Adrenal gland (tissue), 12 donors: ENCODE results near the gene OR2A5. TPM values are rescaled to one million over a fixed set of nuclear protein-coding genes. Genes with fewer than 3 reads are reported as not detected.

Source experiments
- DNase-seq, 7 donors: peaks; one replicate each; pipeline ENCODE4 v3.0.0-alpha.2; 2019 to 2020
- H3K27ac ChIP-seq, 5 donors: fragments of 200-600 bp; sonication (generic) in 4 of 5; 1 replicate in 3 of 5; 2 replicates in 2 of 5; pipeline versions ENCODE4 v1.5.1 to v1.8.0; 2016 to 2020; ENCODE audit warnings: mild to moderate bottlenecking in 1 of 5
- H3K27me3 ChIP-seq: fragments of 200-600 bp; 2 replicates; pipeline ENCODE4 v1.8.0; 2021
- H3K36me3 ChIP-seq, 2 donors: fragments of 200-600 bp; replicated peaks in 1 of 2; 1 replicate in 1 of 2; 2 replicates in 1 of 2; pipeline versions ENCODE4 v1.5.1 to v1.8.0; 2018 to 2022
- H3K4me1 ChIP-seq, 2 donors: fragments of 200-600 bp; replicated peaks in 1 of 2; 1 replicate in 1 of 2; 2 replicates in 1 of 2; pipeline versions ENCODE4 v1.5.1 to v1.8.0; 2018 to 2021
- H3K4me3 ChIP-seq, 4 donors: fragments of 200-600 bp; sonication (generic) in 3 of 4; one replicate each; pipeline ENCODE4 v1.5.1; 2016 to 2018
- H3K9me3 ChIP-seq, 3 donors: fragments of 200-600 bp; sonication (generic) in 1 of 3; replicated peaks in 1 of 3; 1 replicate in 2 of 3; 2 replicates in 1 of 3; pipeline versions ENCODE4 v1.5.1 to v1.8.0; 2016 to 2021
- CTCF ChIP-seq, 6 experiments: fragments of 450-650 bp in 4 of 6; fragments of 200-600 bp in 2 of 6; sonication (generic) in 1 of 6; IDR thresholded peaks; 1 replicate in 5 of 6; 2 replicates in 1 of 6; pipeline versions ENCODE4 v1.5.1 to v1.8.0; 2016 to 2021; ENCODE audit warnings: antibody characterized with exemption in 6 of 6, mild to moderate bottlenecking in 2 of 6, moderate library complexity in 1 of 6
- POLR2A ChIP-seq, 2 donors: fragments of 450-650 bp; IDR thresholded peaks; one replicate each; pipeline ENCODE4 v1.6.1; 2017; ENCODE audit warnings: antibody characterized with exemption in 2 of 2, mild to moderate bottlenecking in 2 of 2, moderate library complexity in 1 of 2
- WGBS, 4 donors: extraction: QIAGEN DNeasy Blood & Tissue Kit in 2 of 4; methylation state at CpG; one replicate each; pipeline versions ENCODE4 v1.1.5 to v1.1.7; 2013 to 2017; 5-methylcytosine and 5-hydroxymethylcytosine counted together
- intact Hi-C, 2 donors: fragments of 100-400 bp; cut with DNase I; formaldehyde crosslinking; loops; one replicate each; pipeline versions ENCODE4 v1.14.1 to v1.15.0; 2022 to 2023
- polyA plus RNA-seq, 3 donors: library from polyadenylated mRNA; stranded (reverse); fragments of 200-250 nt in 2 of 3; fragments of 350-450 nt in 1 of 3; fragmentation: Illumina TruSeq in 1 of 3; extraction: RNeasy Lipid Tissue Mini Kit (QIAGEN cat#74804) in 1 of 3; gene quantifications; one replicate each; pipeline ENCODE4 v1.2.3, GENCODE V29; 2013 to 2014
- small RNA-seq, 2 donors: library from RNA; depleted of rRNA; stranded (forward); fragments of <200 nt; gene quantifications; one replicate each; pipeline ENCODE3, GENCODE V24; 2016
- total RNA-seq, 9 donors: library from RNA; depleted of rRNA in 4 of 9; stranded (reverse); fragments of >200 nt in 4 of 9; fragments of 120-200 nt in 1 of 9; fragmentation: NEBNext Ultra II Directional in 1 of 9; extraction: Animal tissue kit (Norgen Biotek cat#: 25700) in 1 of 9; gene quantifications; one replicate each; pipeline versions ENCODE4 v1.1.0 to v1.2.4, GENCODE V29; 2013 to 2023
- donor health status: healthy with polysubstance abuse.
- donor health status: Bipolar disorder and iron deficiency.
- donor health status: DM: yes; HTN: yes; CAD: no.
- donor health status: DM: no; HTN: no; CAD: no.
- donor health status: DM: no; HTN: no; CAD: no.
- donor health status: DM: yes; HTN: yes; CAD: no.

The OR2A5 gene
- total and polyA plus RNA-seq, 12 donors = under 0.01 TPM; not detected in 11

DNA sequence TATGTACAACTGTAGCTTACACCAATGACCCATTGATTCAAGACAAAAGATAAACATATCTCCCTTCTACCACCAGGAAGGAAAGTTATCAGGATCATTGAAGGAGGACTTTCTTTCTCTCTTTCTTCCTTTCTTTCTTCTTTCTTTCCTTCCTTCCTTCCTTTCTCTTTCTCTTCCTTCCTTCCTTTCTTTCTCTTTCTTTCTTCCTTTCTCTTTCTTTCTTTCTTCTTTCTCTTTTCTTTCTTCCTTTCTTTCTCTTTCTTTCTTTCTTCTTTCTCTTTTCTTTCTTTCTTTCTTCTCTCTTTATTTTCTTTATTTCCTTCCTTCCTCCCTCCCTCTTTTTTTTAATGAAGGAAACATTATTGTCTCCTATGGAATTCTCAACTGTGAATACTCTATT lies 50.0 kb downstream of the OR2A5 start:
- no peak overlapping the region for H3K27ac ChIP-seq
- intact Hi-C loops = no loop called here

GRCh38 chr7:144100607-144101006 lies 51.9 kb downstream of the OR2A5 start:
- no peak overlapping the region for H3K27ac ChIP-seq
- TF ChIP-seq POLR2A (IDR thresholded peaks at IDR 0.05) = no peak
- TF ChIP-seq CTCF (IDR thresholded peaks at IDR 0.05) = no peak
- 46 to 59% (median 54%) methylated on average over 3 of the region's 3 CpGs for WGBS, 4 donors
- no peak overlapping the region for H3K4me3 ChIP-seq
- H3K36me3 ChIP-seq = no peaks in the 10 kb centered on the region
- no peaks in the 10 kb centered on the region for H3K4me1 ChIP-seq
- no peak for DNase-seq
- intact Hi-C loops = no loop called here
- no peaks in the 10 kb centered on the region for H3K9me3 ChIP-seq
- no peaks in the 10 kb centered on the region for H3K27me3 ChIP-seq

More for the DNA sequence above, 50.0 kb downstream of the OR2A5 start:
- Histone ChIP-seq H3K4me3 (no peak overlapping the region), H3K4me1 (no peaks in the 10 kb centered on the region), H3K27me3 (no peaks in the 10 kb centered on the region), H3K9me3 (no peaks in the 10 kb centered on the region), H3K36me3 (no peaks in the 10 kb centered on the region)
- no peak for DNase-seq
- TF ChIP-seq CTCF (IDR thresholded peaks at IDR 0.05) (no peak), POLR2A (IDR thresholded peaks at IDR 0.05) (no peak)

- no peak for DNase-seq
- intact Hi-C loops = no loop called here
- no peak overlapping the region for H3K27ac ChIP-seq
- no peak overlapping the region for H3K4me3 ChIP-seq
- no peaks in the 10 kb centered on the region for H3K27me3 ChIP-seq
- no peaks in the 10 kb centered on the region for H3K36me3 ChIP-seq
- H3K4me1 ChIP-seq = no peaks in the 10 kb centered on the region
- TF ChIP-seq POLR2A (IDR thresholded peaks at IDR 0.05) = no peak
- TF ChIP-seq CTCF (IDR thresholded peaks at IDR 0.05) = no peak
- no peaks in the 10 kb centered on the region for H3K9me3 ChIP-seq
Observed at GRCh38 chr7:144102041-144102440, 53.3 kb downstream of the OR2A5 start.

DNA sequence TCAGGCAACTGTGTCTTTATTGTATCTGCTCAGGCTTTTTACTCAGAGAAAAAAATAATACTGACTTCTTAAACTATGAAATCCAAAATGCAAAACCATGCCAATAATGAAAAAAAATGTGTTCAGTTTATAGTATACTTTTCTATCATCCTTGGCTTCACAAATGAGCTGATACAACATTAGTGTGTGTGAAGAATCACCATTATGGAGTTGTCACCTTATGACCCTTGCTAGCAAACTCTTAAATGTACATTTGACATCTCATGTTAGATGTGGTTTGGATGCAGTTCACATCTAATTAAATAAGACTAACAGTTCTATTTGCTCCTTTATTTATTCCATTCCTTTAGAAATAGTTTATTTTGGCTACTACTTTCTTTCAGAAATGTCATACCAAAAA lies 56.5 kb downstream of the OR2A5 start:
- no peaks in the 10 kb centered on the region for H3K36me3 ChIP-seq
- H3K27me3 ChIP-seq = no peaks in the 10 kb centered on the region
- no peaks in the 10 kb centered on the region for H3K9me3 ChIP-seq
- no peak for TF ChIP-seq CTCF (IDR thresholded peaks at IDR 0.05)
- no peak for TF ChIP-seq POLR2A (IDR thresholded peaks at IDR 0.05)
- no peak overlapping the region for H3K27ac ChIP-seq
- H3K4me1 ChIP-seq = no peaks in the 10 kb centered on the region
- no peak for DNase-seq
- intact Hi-C loops = no loop called here
- H3K4me3 ChIP-seq = no peak overlapping the region

Small RNAs within 50 kb of the gene (small RNA-seq; reads per million reads assigned to genes)
- gene OR2A41P = 0 reads per million in 2 donors

Other genes starting within 250 kb of the OR2A5 start
- 100 to 1,000 TPM; 105 to 177 (median 124) TPM for gene TCAF1, start 146.8 kb upstream of the OR2A5 start, total RNA-seq
- gene TCAF1, start 146.8 kb upstream of the OR2A5 start, polyA plus RNA-seq = 100 to 1,000 TPM in 1 of 3 donors, 10 to 100 TPM in 2; 41.3 to 102 (median 63.3) TPM
- gene OR2F2, start 113.7 kb upstream of the OR2A5 start, total RNA-seq = not detected
- gene OR2F2, start 113.7 kb upstream of the OR2A5 start, polyA plus RNA-seq = not detected
- gene OR2F1, start 94.1 kb upstream of the OR2A5 start, total RNA-seq = under 1 TPM in 1 of 9 donors, not detected in 8; 0.06 TPM
- not detected for gene OR2F1, start 94.1 kb upstream of the OR2A5 start, polyA plus RNA-seq
- gene OR6B1, start 48.6 kb upstream of the OR2A5 start, total RNA-seq = not detected
- under 1 TPM in 1 of 3 donors, not detected in 2; under 0.01 TPM for gene OR6B1, start 48.6 kb upstream of the OR2A5 start, polyA plus RNA-seq
- not detected for gene OR2A25, start 20.9 kb downstream of the OR2A5 start, total RNA-seq
- gene OR2A25, start 20.9 kb downstream of the OR2A5 start, polyA plus RNA-seq = not detected
- not detected for gene OR2A12, start 37.3 kb downstream of the OR2A5 start, total RNA-seq
- not detected for gene OR2A12, start 37.3 kb downstream of the OR2A5 start, polyA plus RNA-seq
- not detected for gene OR2A2, start 60.6 kb downstream of the OR2A5 start, total RNA-seq
- gene OR2A2, start 60.6 kb downstream of the OR2A5 start, polyA plus RNA-seq = not detected
- not detected for gene OR2A14, start 74.2 kb downstream of the OR2A5 start, total RNA-seq
- not detected for gene OR2A14, start 74.2 kb downstream of the OR2A5 start, polyA plus RNA-seq
- 1 to 10 TPM in 1 of 9 donors, under 1 TPM in 5, not detected in 3; 0.23 to 2.3 (median 0.35) TPM for gene CTAGE4, start 134.5 kb downstream of the OR2A5 start, total RNA-seq
- 1 to 10 TPM in 1 of 3 donors, under 1 TPM in 1, not detected in 1; 0.88 to 1.1 TPM for gene CTAGE4, start 134.5 kb downstream of the OR2A5 start, polyA plus RNA-seq
- gene ARHGEF35, start 146.9 kb downstream of the OR2A5 start, total RNA-seq = 1 to 10 TPM in 7 of 9 donors, under 1 TPM in 2; 0.44 to 2.9 (median 1.1) TPM
- 1 to 10 TPM; 1.5 to 2.8 (median 1.8) TPM for gene ARHGEF35, start 146.9 kb downstream of the OR2A5 start, polyA plus RNA-seq
- under 1 TPM in 3 of 9 donors, not detected in 6; 0.11 to 0.18 (median 0.14) TPM for gene OR2A42, start 190.7 kb downstream of the OR2A5 start, total RNA-seq
- under 1 TPM; 0.07 to 0.16 (median 0.11) TPM for gene OR2A42, start 190.7 kb downstream of the OR2A5 start, polyA plus RNA-seq
- 1 to 10 TPM in 2 of 9 donors, under 1 TPM in 6, not detected in 1; 0.36 to 3.2 (median 0.88) TPM for gene OR2A7, start 215.8 kb downstream of the OR2A5 start, total RNA-seq
- gene OR2A7, start 215.8 kb downstream of the OR2A5 start, polyA plus RNA-seq = under 1 TPM in 2 of 3 donors, not detected in 1; 0.37 to 0.40 TPM
- gene CTAGE8, start 220.3 kb downstream of the OR2A5 start, total RNA-seq = 1 to 10 TPM in 1 of 9 donors, under 1 TPM in 2, not detected in 6; 0.22 to 1.9 (median 0.87) TPM
- gene CTAGE8, start 220.3 kb downstream of the OR2A5 start, polyA plus RNA-seq = under 1 TPM in 2 of 3 donors, not detected in 1; 0.24 to 0.40 TPM